Uterus (tissue), 4 donors: Measurements from ENCODE around the gene TAPT1. TPM values are rescaled to one million over a fixed set of nuclear protein-coding genes. Genes with fewer than 3 reads are reported as not detected.

Experiments
- DNase-seq, 2 donors: peaks; one replicate each; pipeline ENCODE4 v3.0.0-alpha.2; 2019 to 2020
- H3K27ac ChIP-seq, 2 donors: fragments of 200-600 bp; sonication (generic); 1 replicate in 1 of 2; 2 replicates in 1 of 2; pipeline ENCODE4 v1.5.1; 2016 to 2018
- H3K27me3 ChIP-seq, 2 donors: fragments of 200-600 bp; sonication (generic); one replicate each; pipeline ENCODE4 v1.5.1; 2018 to 2019; ENCODE audit warnings: control low read depth in 1 of 2
- H3K36me3 ChIP-seq, 2 donors: fragments of 200-600 bp; sonication (generic); one replicate each; pipeline ENCODE4 v1.5.1; 2019; ENCODE audit warnings: control low read depth in 1 of 2
- H3K4me1 ChIP-seq, 2 donors: fragments of 200-600 bp; sonication (generic); one replicate each; pipeline ENCODE4 v1.5.1; 2018 to 2019; ENCODE audit warnings: control low read depth in 1 of 2
- H3K4me3 ChIP-seq, 2 donors: fragments of 200-600 bp; sonication (generic); 1 replicate in 1 of 2; 2 replicates in 1 of 2; pipeline ENCODE4 v1.5.1; 2018 to 2019; ENCODE audit warnings: mild to moderate bottlenecking in 1 of 2
- H3K9me3 ChIP-seq, 2 donors: fragments of 200-600 bp; sonication (generic); one replicate each; pipeline ENCODE4 v1.5.1; 2019; ENCODE audit warnings: control low read depth in 1 of 2
- CTCF ChIP-seq, 4 experiments: fragments of 200-600 bp in 2 of 4; fragments of 450-650 bp in 2 of 4; sonication (generic) in 2 of 4; IDR thresholded peaks; one replicate each; pipeline ENCODE4 v1.5.1; 2016 to 2019; ENCODE audit warnings: antibody characterized with exemption in 4 of 4, mild to moderate bottlenecking in 2 of 4, moderate library complexity in 1 of 4
- POLR2A ChIP-seq, 2 donors: fragments of 450-650 bp; IDR thresholded peaks; one replicate each; pipeline ENCODE4 v1.6.1; 2016; ENCODE audit warnings: antibody characterized with exemption in 2 of 2, mild to moderate bottlenecking in 1 of 2, moderate library complexity in 1 of 2
- intact Hi-C: fragments of 100-400 bp; cut with DNase I; formaldehyde crosslinking; loops from one replicate; pipeline ENCODE4 v1.15.1; 2023; ENCODE audit warnings: low total_unique reads
- total RNA-seq, 4 donors: library from RNA; depleted of rRNA in 3 of 4; stranded (reverse); fragments of >200 nt in 3 of 4; gene quantifications; one replicate each; pipeline versions ENCODE4 v1.1.0 to v1.2.4, GENCODE V29; 2014 to 2023
- donor health status: DM: yes; HTN: yes; CAD: no.

TAPT1 gene
- total RNA-seq, 4 donors from 2014 or later, result 28.2 to 68.5 (median 63.5) TPM

- TF ChIP-seq CTCF (IDR thresholded peaks at IDR 0.05), result no peak
- no peak for TF ChIP-seq POLR2A (IDR thresholded peaks at IDR 0.05)
- Histone ChIP-seq H3K4me3 (no peak overlapping the region), H3K36me3 (no peaks in the 10 kb centered on the region), H3K9me3 (no peaks in the 10 kb centered on the region), H3K27ac (no peak overlapping the region), H3K27me3 (no peaks in the 10 kb centered on the region), H3K4me1 (no peaks in the 10 kb centered on the region)
- no peak for DNase-seq
- intact Hi-C loops, result no loop called here
Observed at GRCh38 chr4:16245241-16245640, 19.0 kb upstream of the TAPT1 start.

GRCh38 chr4:16243285-16243684 is 17.0 kb upstream of the TAPT1 start:
- no peak for TF ChIP-seq CTCF (IDR thresholded peaks at IDR 0.05)
- TF ChIP-seq POLR2A (IDR thresholded peaks at IDR 0.05), result no peak
- H3K9me3 ChIP-seq, result no peaks in the 10 kb centered on the region
- no peak overlapping the region for H3K4me3 ChIP-seq
- no peaks in the 10 kb centered on the region for H3K36me3 ChIP-seq
- intact Hi-C loops, result no loop called here
- H3K27me3 ChIP-seq, result no peaks in the 10 kb centered on the region
- H3K4me1 ChIP-seq, result no peaks in the 10 kb centered on the region
- no peak for DNase-seq
- H3K27ac ChIP-seq, result no peak overlapping the region

- Histone ChIP-seq H3K36me3 (no peaks in the 10 kb centered on the region), H3K4me3 (no peak overlapping the region), H3K27me3 (no peaks in the 10 kb centered on the region), H3K9me3 (no peaks in the 10 kb centered on the region), H3K27ac (no peak overlapping the region), H3K4me1 (no peaks in the 10 kb centered on the region)
- TF ChIP-seq CTCF (IDR thresholded peaks at IDR 0.05) (no peak), POLR2A (IDR thresholded peaks at IDR 0.05) (no peak)
- intact Hi-C loops, result no loop called here
- DNase-seq, result no peak
Observed at GRCh38 chr4:16240300-16240699, 14.0 kb upstream of the TAPT1 start.

- TF ChIP-seq POLR2A (IDR thresholded peaks at IDR 0.05) (no peak), CTCF (IDR thresholded peaks at IDR 0.05) (no peak)
- no peak overlapping the region for H3K4me3 ChIP-seq
- DNase-seq, result no peak
- H3K27ac ChIP-seq, result no peak overlapping the region
- no peaks in the 10 kb centered on the region for H3K27me3 ChIP-seq
- H3K36me3 ChIP-seq, result no peaks in the 10 kb centered on the region
- intact Hi-C loops, result no loop called here
- H3K4me1 ChIP-seq, result no peaks in the 10 kb centered on the region
- H3K9me3 ChIP-seq, result no peaks in the 10 kb centered on the region
Observed at GRCh38 chr4:16239086-16239485, 12.8 kb upstream of the TAPT1 start.

- no peak for TF ChIP-seq POLR2A (IDR thresholded peaks at IDR 0.05)
- no peak for TF ChIP-seq CTCF (IDR thresholded peaks at IDR 0.05)
- Histone ChIP-seq H3K27ac (no peak overlapping the region), H3K4me1 (no peaks in the 10 kb centered on the region)
Observed at GRCh38 chr4:16238327-16238726, 12.1 kb upstream of the TAPT1 start.

More at GRCh38 chr4:16238327-16238726, 12.1 kb upstream of the TAPT1 start:
- intact Hi-C loops, result no loop called here
- DNase-seq, result no peak
- no peaks in the 10 kb centered on the region for H3K36me3 ChIP-seq
- no peaks in the 10 kb centered on the region for H3K27me3 ChIP-seq
- no peaks in the 10 kb centered on the region for H3K9me3 ChIP-seq
- H3K4me3 ChIP-seq, result no peak overlapping the region
